H9 (cell line): ENCODE results near the gene CEP126. TPM values are rescaled to one million over a fixed set of nuclear protein-coding genes. Genes with fewer than 3 reads are reported as not detected.

Experiments used
- DNase-seq: peaks from one replicate; pipeline ENCODE4 v3.0.0-alpha.2; 2017
- H2AFZ ChIP-seq: one replicate; pipeline ENCODE4 v1.6.1; 2013; ENCODE audit warnings: mild to moderate bottlenecking, low read length, control low read depth, moderate library complexity
- H2AK5ac ChIP-seq: 2 replicates; pipeline ENCODE4 v1.6.1; 2013; ENCODE audit warnings: low read length, control low read depth, mixed read lengths; ENCODE audit not compliant: insufficient read length
- H2BK120ac ChIP-seq: one replicate; pipeline ENCODE4 v1.6.1; 2013; ENCODE audit warnings: low read depth, mild to moderate bottlenecking, low read length, control low read depth, inconsistent platforms; ENCODE audit not compliant: poor library complexity, severe bottlenecking
- H2BK12ac ChIP-seq: 2 replicates; pipeline ENCODE4 v1.6.1; 2013; ENCODE audit warnings: low read length, control low read depth, mixed read lengths, low read depth; ENCODE audit not compliant: insufficient read length
- H2BK15ac ChIP-seq: 2 replicates; pipeline ENCODE4 v1.6.1; 2013; ENCODE audit warnings: low read depth, low read length, control low read depth
- H2BK20ac ChIP-seq: one replicate; pipeline ENCODE4 v1.6.1; 2013; ENCODE audit warnings: low read depth, mild to moderate bottlenecking, low read length, control low read depth, inconsistent platforms; ENCODE audit not compliant: poor library complexity, severe bottlenecking
- H2BK5ac ChIP-seq: 2 replicates; pipeline ENCODE4 v1.6.1; 2013; ENCODE audit warnings: low read length, control low read depth, mixed read lengths; ENCODE audit not compliant: insufficient read length
- H3K14ac ChIP-seq: 2 replicates; pipeline ENCODE4 v1.6.1; 2013; ENCODE audit warnings: low read length, control low read depth; ENCODE audit not compliant: insufficient read depth
- H3K18ac ChIP-seq: 2 replicates; pipeline ENCODE4 v1.6.1; 2013; ENCODE audit warnings: low read depth, mild to moderate bottlenecking, mixed read lengths, low read length, control low read depth; ENCODE audit not compliant: insufficient read length
- H3K23ac ChIP-seq: 2 replicates; pipeline ENCODE4 v1.6.1; 2013; ENCODE audit warnings: low read length, control low read depth, mixed read lengths, low read depth; ENCODE audit not compliant: insufficient read length
- H3K23me2 ChIP-seq: 2 replicates; pipeline ENCODE4 v1.6.1; 2013; ENCODE audit warnings: low read depth, mild to moderate bottlenecking, mixed read lengths, low read length, control low read depth; ENCODE audit not compliant: insufficient read length, poor library complexity, severe bottlenecking
- H3K27ac ChIP-seq: 2 replicates; pipeline ENCODE4 v1.5.1; 2013; ENCODE audit warnings: low read length, control low read depth, mixed read lengths, low read depth; ENCODE audit not compliant: insufficient read length
- H3K27me3 ChIP-seq: 2 replicates; pipeline ENCODE4 v1.6.1; 2013; ENCODE audit warnings: low read length, control low read depth, inconsistent platforms; ENCODE audit not compliant: insufficient read depth
- H3K4ac ChIP-seq: 2 replicates; pipeline ENCODE4 v1.6.1; 2013; ENCODE audit warnings: low read depth, mild to moderate bottlenecking, control low read depth, inconsistent platforms, low read length, moderate library complexity
- H3K4me1 ChIP-seq: 2 replicates; pipeline ENCODE4 v1.6.1; 2013; ENCODE audit warnings: low read length, control low read depth, inconsistent platforms; ENCODE audit not compliant: insufficient read depth
- H3K4me2 ChIP-seq: 2 replicates; pipeline ENCODE4 v1.6.1; 2013; ENCODE audit warnings: low read length, control low read depth, mixed read lengths; ENCODE audit not compliant: insufficient read length, insufficient read depth
- H3K56ac ChIP-seq: 2 replicates; pipeline ENCODE4 v1.6.1; 2013; ENCODE audit warnings: low read depth, mild to moderate bottlenecking, mixed read lengths, low read length, control low read depth; ENCODE audit not compliant: insufficient read length
- H3K79me1 ChIP-seq: 2 replicates; pipeline ENCODE4 v1.6.1; 2013; ENCODE audit warnings: low read depth, mild to moderate bottlenecking, moderate library complexity, low read length, control low read depth, inconsistent platforms; ENCODE audit not compliant: insufficient read depth, poor library complexity, severe bottlenecking
- H3K79me2 ChIP-seq: 2 replicates; pipeline ENCODE4 v1.6.1; 2013; ENCODE audit warnings: low read length, control low read depth, inconsistent platforms; ENCODE audit not compliant: insufficient read depth
- H3K9ac ChIP-seq: 2 replicates; pipeline ENCODE4 v1.6.1; 2013; ENCODE audit warnings: low read length, control low read depth, mixed read lengths; ENCODE audit not compliant: insufficient read length; ENCODE audit errors: extremely low read depth
- H3K9me3 ChIP-seq: one replicate; pipeline ENCODE4 v1.6.1; 2013; ENCODE audit warnings: low read depth, low read length, inconsistent platforms; ENCODE audit not compliant: control insufficient read depth
- H3T11ph ChIP-seq: one replicate; pipeline ENCODE4 v1.6.1; 2013; ENCODE audit warnings: mild to moderate bottlenecking, low read length, control low read depth, inconsistent platforms
- H4K20me1 ChIP-seq: one replicate; pipeline ENCODE4 v1.6.1; 2013; ENCODE audit not compliant: control insufficient read depth, insufficient read length, insufficient read depth
- H4K5ac ChIP-seq: 2 replicates; pipeline ENCODE4 v1.6.1; 2013; ENCODE audit warnings: low read depth, mild to moderate bottlenecking, mixed read lengths, low read length, control low read depth; ENCODE audit not compliant: insufficient read length
- H4K8ac ChIP-seq: replicated peaks from 2 replicates; pipeline ENCODE4 v1.6.1; 2013; ENCODE audit warnings: low read length, control low read depth, mixed read lengths, low read depth; ENCODE audit not compliant: insufficient read length
- H4K91ac ChIP-seq: 2 replicates; pipeline ENCODE4 v1.6.1; 2013; ENCODE audit warnings: low read depth, mild to moderate bottlenecking, moderate library complexity, mixed read lengths, low read length, control low read depth; ENCODE audit not compliant: insufficient read length
- H3K27ac Mint-ChIP-seq, 3 experiments: 2 replicates in 2 of 3; 3 replicates in 1 of 3; pipeline ENCODE4 v1.8.0; 2020 to 2021; ENCODE audit warnings: mixed read lengths in 3 of 3, mild to moderate bottlenecking in 1 of 3, moderate library complexity in 1 of 3
- H3K27me3 Mint-ChIP-seq: 2 replicates; pipeline ENCODE4 v1.8.0; 2021; ENCODE audit warnings: low read depth, mild to moderate bottlenecking, moderate library complexity, mixed read lengths
- H3K36me3 Mint-ChIP-seq, 3 experiments: 2 replicates in 2 of 3; 3 replicates in 1 of 3; pipeline ENCODE4 v1.8.0; 2020 to 2021; ENCODE audit warnings: low read depth in 3 of 3, mixed read lengths in 3 of 3; ENCODE audit not compliant: insufficient read depth in 1 of 3
- H3K4me1 Mint-ChIP-seq, 2 experiments: 2 replicates each; pipeline ENCODE4 v1.8.0; 2020; ENCODE audit warnings: mixed read lengths in 2 of 2
- H3K4me3 Mint-ChIP-seq, 2 experiments: 2 replicates in 1 of 2; 3 replicates in 1 of 2; pipeline ENCODE4 v1.8.0; 2020 to 2021; ENCODE audit warnings: mild to moderate bottlenecking in 2 of 2, mixed read lengths in 2 of 2, moderate library complexity in 1 of 2
- H3K9me3 Mint-ChIP-seq, 2 experiments: 2 replicates in 1 of 2; 3 replicates in 1 of 2; pipeline ENCODE4 v1.8.0; 2020; ENCODE audit warnings: mild to moderate bottlenecking in 2 of 2, mixed read lengths in 2 of 2, moderate library complexity in 1 of 2
- WGBS: extraction: QIAGEN DNeasy Blood & Tissue Kit; methylation state at CpG from one replicate; pipeline ENCODE4 v1.1.7; 2013; ENCODE audit warnings: missing lambda C conversion rate, low lambda C conversion rate, mixed read lengths; ENCODE audit not compliant: insufficient read length; ENCODE audit errors: extremely low coverage; 5-methylcytosine and 5-hydroxymethylcytosine counted together
- total RNA-seq: library from RNA; stranded (reverse); gene quantifications from 2 replicates; pipeline ENCODE4 v1.2.1, GENCODE V29; 2021
- TF ChIP-seq, protein P1 (sequence below): fragments of 200-600 bp; sonication (generic); conservative IDR thresholded peaks from 3 replicates; pipeline ENCODE4 v1.8.0; 2021; ENCODE audit warnings: antibody characterized with exemption, mild to moderate bottlenecking

Gene CEP126
- total RNA-seq, 1 experiment from 2014 or later, result 1.2 TPM

DNA sequence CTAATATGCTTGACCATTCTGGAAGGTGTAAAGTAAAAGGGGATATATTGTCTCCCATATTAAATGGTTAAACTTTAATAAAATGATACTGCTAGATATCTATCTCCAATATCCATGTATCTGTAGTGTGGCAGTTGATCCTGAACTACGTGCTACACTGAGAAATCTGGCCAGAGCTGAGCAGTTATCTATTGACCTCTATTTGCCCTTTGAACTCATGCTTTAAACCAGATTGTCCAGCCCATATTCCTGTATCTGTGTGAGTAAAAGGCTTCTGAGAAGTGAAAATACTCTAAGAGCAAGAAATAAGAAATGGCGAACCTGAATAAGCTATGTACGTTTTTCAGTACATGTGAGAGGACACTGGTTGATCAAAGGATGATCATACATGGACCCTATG lies 40.5 kb downstream of the CEP126 start:
- H3K79me1 ChIP-seq, result no peaks in the 10 kb centered on the region
- H3K9me3 ChIP-seq, result no peaks in the 10 kb centered on the region
- no peak overlapping the region for H3K4me2 ChIP-seq
- no peaks in the 10 kb centered on the region for H4K20me1 ChIP-seq
- no peak overlapping the region for H3K56ac ChIP-seq
- H3K9ac ChIP-seq, result no peak overlapping the region
- H4K8ac ChIP-seq, result no peak overlapping the region
- H3K4me1 ChIP-seq, result no peaks in the 10 kb centered on the region
- Mint-ChIP-seq H3K27me3 (peaks cover 1% of the 10 kb centered on the region), H3K36me3 (no peaks in the 10 kb centered on the region), H3K27ac (no peak overlapping the region), H3K9me3 (no peaks in the 10 kb centered on the region), H3K4me3 (no peak overlapping the region), H3K4me1 (no peaks in the 10 kb centered on the region)
- no peak overlapping the region for H3K18ac ChIP-seq
- no peak overlapping the region for H2BK12ac ChIP-seq
- H2AFZ ChIP-seq, result no peak overlapping the region
- no peak overlapping the region for H2BK5ac ChIP-seq
- no peak overlapping the region for H4K5ac ChIP-seq
- WGBS, result no CpG with 5 or more reads among the region's 3 CpGs
- no peaks in the 10 kb centered on the region for H3K27me3 ChIP-seq
- no peak overlapping the region for H3K14ac ChIP-seq
- H2BK20ac ChIP-seq, result no peak overlapping the region
- no peak overlapping the region for H2BK15ac ChIP-seq
- no peaks in the 10 kb centered on the region for H3K79me2 ChIP-seq
- H3K4ac ChIP-seq, result no peak overlapping the region
- TF ChIP-seq, protein P1, sequence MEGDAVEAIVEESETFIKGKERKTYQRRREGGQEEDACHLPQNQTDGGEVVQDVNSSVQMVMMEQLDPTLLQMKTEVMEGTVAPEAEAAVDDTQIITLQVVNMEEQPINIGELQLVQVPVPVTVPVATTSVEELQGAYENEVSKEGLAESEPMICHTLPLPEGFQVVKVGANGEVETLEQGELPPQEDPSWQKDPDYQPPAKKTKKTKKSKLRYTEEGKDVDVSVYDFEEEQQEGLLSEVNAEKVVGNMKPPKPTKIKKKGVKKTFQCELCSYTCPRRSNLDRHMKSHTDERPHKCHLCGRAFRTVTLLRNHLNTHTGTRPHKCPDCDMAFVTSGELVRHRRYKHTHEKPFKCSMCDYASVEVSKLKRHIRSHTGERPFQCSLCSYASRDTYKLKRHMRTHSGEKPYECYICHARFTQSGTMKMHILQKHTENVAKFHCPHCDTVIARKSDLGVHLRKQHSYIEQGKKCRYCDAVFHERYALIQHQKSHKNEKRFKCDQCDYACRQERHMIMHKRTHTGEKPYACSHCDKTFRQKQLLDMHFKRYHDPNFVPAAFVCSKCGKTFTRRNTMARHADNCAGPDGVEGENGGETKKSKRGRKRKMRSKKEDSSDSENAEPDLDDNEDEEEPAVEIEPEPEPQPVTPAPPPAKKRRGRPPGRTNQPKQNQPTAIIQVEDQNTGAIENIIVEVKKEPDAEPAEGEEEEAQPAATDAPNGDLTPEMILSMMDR, result no peak
- no peak overlapping the region for H4K91ac ChIP-seq
- H2AK5ac ChIP-seq, result no peak overlapping the region
- H3K27ac ChIP-seq, result no peak overlapping the region
- no peaks in the 10 kb centered on the region for H3K23me2 ChIP-seq
- DNase-seq, result no peak
- no peak overlapping the region for H3K23ac ChIP-seq
- no peak overlapping the region for H2BK120ac ChIP-seq
- no peak overlapping the region for H3T11ph ChIP-seq
